Measurements from ENCODE around the gene CFAP58.

- TF ChIP-seq CTCF (IDR thresholded peaks at IDR 0.05) = no peak
- peak in 1 of 2 donors; percentile 12 for TF ChIP-seq POLR2A (IDR thresholded peaks at IDR 0.05)
Measured at GRCh38 chr10:104333032-104333727, 20.5 kb upstream of the CFAP58 start.
